Measurements from ENCODE around the gene OPCML. TPM values are rescaled to one million over a fixed set of nuclear protein-coding genes. Genes with fewer than 3 reads are reported as not detected.

The OPCML gene
- total RNA-seq, 2 donors from 2014 or later, result 0.04 TPM; not detected in 1

DNA sequence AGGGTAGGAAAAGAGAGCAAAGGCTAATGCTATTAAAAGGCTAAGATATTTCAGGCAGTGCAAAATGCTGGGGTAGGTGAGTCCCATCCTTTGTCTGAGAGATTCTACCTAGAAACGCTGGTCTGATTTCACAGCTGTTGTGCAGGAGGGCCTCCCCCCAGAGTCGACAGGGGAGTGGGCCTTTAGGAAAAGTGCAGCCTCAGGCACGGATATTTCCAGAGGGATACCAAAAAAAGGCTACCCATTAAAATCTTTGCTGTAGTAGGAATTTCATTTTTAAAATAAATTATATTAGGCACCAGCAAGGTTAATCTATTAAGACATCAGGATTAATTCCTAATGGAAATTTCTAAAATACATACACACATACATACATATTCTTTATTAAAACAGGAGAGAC lies 280.5 kb downstream of the OPCML start:
- Histone ChIP-seq H3K4me1 (no peaks in the 10 kb centered on the region), H3K9me3 (no peaks in the 10 kb centered on the region), H3K36me3 (no peaks in the 10 kb centered on the region), H3K27ac (no peak overlapping the region), H3K27me3 (no peaks in the 10 kb centered on the region), H3K4me3 (no peak overlapping the region)
- DNase-seq (ENCODE audit: low spot score), result no peak
- no peak for TF ChIP-seq CTCF (IDR thresholded peaks at IDR 0.05)

DNA sequence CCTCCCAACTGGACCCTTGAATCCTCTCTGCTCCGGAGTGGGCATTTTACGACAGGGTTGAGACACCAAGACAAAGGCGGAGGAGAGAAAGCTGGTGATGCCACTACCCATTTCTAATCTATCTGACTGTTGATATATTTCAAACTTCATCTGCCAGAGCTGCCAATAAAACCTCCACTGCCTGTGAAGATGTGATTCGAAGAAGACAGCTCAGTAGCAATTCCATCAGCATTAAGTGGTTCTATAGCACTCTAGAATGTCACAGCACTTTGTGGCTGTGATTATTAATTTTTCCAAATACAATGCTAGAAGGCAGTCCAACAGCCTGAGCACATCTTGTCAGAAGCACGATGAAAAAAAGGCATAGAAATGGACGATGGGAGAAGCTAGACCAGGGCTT lies 282.8 kb downstream of the OPCML start:
- H3K9me3 ChIP-seq, result no peaks in the 10 kb centered on the region
- TF ChIP-seq CTCF (IDR thresholded peaks at IDR 0.05), result no peak
- H3K27me3 ChIP-seq, result no peaks in the 10 kb centered on the region
- no peak overlapping the region for H3K27ac ChIP-seq
- H3K4me1 ChIP-seq, result no peaks in the 10 kb centered on the region
- no peak overlapping the region for H3K4me3 ChIP-seq
- no peaks in the 10 kb centered on the region for H3K36me3 ChIP-seq
- no peak for DNase-seq (ENCODE audit: low spot score)

GRCh38 chr11:133249065-133249464 lies 283.2 kb downstream of the OPCML start:
- Histone ChIP-seq H3K36me3 (no peaks in the 10 kb centered on the region), H3K27me3 (no peaks in the 10 kb centered on the region), H3K27ac (no peak overlapping the region), H3K4me3 (no peak overlapping the region), H3K4me1 (no peaks in the 10 kb centered on the region), H3K9me3 (no peaks in the 10 kb centered on the region)
- DNase-seq (ENCODE audit: low spot score), result no peak
- TF ChIP-seq CTCF (IDR thresholded peaks at IDR 0.05), result no peak

DNA sequence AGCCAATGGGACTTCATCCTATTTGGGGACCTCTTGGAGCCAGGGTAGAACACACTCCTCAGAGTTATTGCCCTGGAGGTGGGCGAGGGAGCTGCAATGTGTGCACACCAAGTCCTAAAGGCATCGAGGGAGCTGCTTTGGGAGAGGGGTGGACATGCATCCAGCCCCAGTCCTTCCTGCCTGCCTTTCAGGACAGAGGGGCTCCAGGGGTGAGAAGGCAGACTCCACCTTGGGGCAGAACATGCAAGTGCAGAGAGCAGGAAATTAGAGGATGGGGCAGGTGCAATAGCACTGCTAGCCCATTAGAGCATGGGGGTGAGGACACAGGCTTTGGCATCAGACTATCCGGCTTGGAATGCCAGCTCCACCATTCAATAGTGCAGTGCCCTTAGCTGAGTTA lies 288.5 kb downstream of the OPCML start:
- Histone ChIP-seq H3K27me3 (no peaks in the 10 kb centered on the region), H3K36me3 (no peaks in the 10 kb centered on the region), H3K4me3 (no peak overlapping the region), H3K4me1 (no peaks in the 10 kb centered on the region), H3K9me3 (no peaks in the 10 kb centered on the region), H3K27ac (no peak overlapping the region)
- TF ChIP-seq CTCF (IDR thresholded peaks at IDR 0.05), result no peak
- no peak for DNase-seq (ENCODE audit: low spot score)

- H3K36me3 ChIP-seq, result no peaks in the 10 kb centered on the region
- no peaks in the 10 kb centered on the region for H3K9me3 ChIP-seq
- H3K4me1 ChIP-seq, result no peaks in the 10 kb centered on the region
- DNase-seq (ENCODE audit: low spot score), result no peak
- H3K27ac ChIP-seq, result no peak overlapping the region
- no peak overlapping the region for H3K4me3 ChIP-seq
- TF ChIP-seq CTCF (IDR thresholded peaks at IDR 0.05), result no peak
- H3K27me3 ChIP-seq, result no peaks in the 10 kb centered on the region
Measured at GRCh38 chr11:133240908-133241655, 291.2 kb downstream of the OPCML start.

- TF ChIP-seq CTCF (IDR thresholded peaks at IDR 0.05), result no peak
- no peak overlapping the region for H3K27ac ChIP-seq
- no peaks in the 10 kb centered on the region for H3K4me1 ChIP-seq
- H3K4me3 ChIP-seq, result no peak overlapping the region
- H3K27me3 ChIP-seq, result no peaks in the 10 kb centered on the region
- no peak for DNase-seq (ENCODE audit: low spot score)
- no peaks in the 10 kb centered on the region for H3K36me3 ChIP-seq
- H3K9me3 ChIP-seq, result no peaks in the 10 kb centered on the region
Measured at GRCh38 chr11:133239575-133239974, 292.7 kb downstream of the OPCML start.
